ENCODE results near the gene HAAO.

The HAAO gene

GRCh38 chr2:42812899-42813479 is 20.6 kb upstream of the HAAO start:
- Histone ChIP-seq H3K4me3 (ENCODE audit: low read depth, low read length) (no peak overlapping the region), H3K27me3 (ENCODE audit: control insufficient read depth, insufficient read depth, low read length) (no peaks in the 10 kb centered on the region), H3K27ac (ENCODE audit: low read depth, low read length) (no peak overlapping the region), H3K36me3 (ENCODE audit: control insufficient read depth, insufficient read depth, low read length) (no peaks in the 10 kb centered on the region), H3K9ac (ENCODE audit: low read length) (no peak overlapping the region), H3K9me3 (ENCODE audit: control insufficient read depth, insufficient read depth, low read depth, low read length) (peaks cover 10% of the 10 kb centered on the region), H3K4me1 (ENCODE audit: control insufficient read depth, insufficient read depth, low read length) (peaks cover 8% of the 10 kb centered on the region; the same call in 1 of the 2 replicates)

GRCh38 chr2:42810971-42811811 is 18.8 kb upstream of the HAAO start:
- peak overlapping the region; percentile 93 for H3K9ac ChIP-seq (ENCODE audit: low read length)
- peaks cover 10% of the 10 kb centered on the region for H3K9me3 ChIP-seq (ENCODE audit: control insufficient read depth, insufficient read depth, low read depth, low read length)
- H3K36me3 ChIP-seq (ENCODE audit: control insufficient read depth, insufficient read depth, low read length), result no peaks in the 10 kb centered on the region
- peak overlapping the region; percentile 58 for H3K27ac ChIP-seq (ENCODE audit: low read depth, low read length)
- H3K4me1 ChIP-seq (ENCODE audit: control insufficient read depth, insufficient read depth, low read length), result peaks cover 8% of the 10 kb centered on the region; the same call in 1 of the 2 replicates
- H3K4me3 ChIP-seq (ENCODE audit: low read depth, low read length), result peak overlapping the region; percentile 79
- H3K27me3 ChIP-seq (ENCODE audit: control insufficient read depth, insufficient read depth, low read length), result no peaks in the 10 kb centered on the region

- peak overlapping the region; percentile 79 for H3K4me3 ChIP-seq (ENCODE audit: low read depth, low read length)
These were observed 18.0 kb upstream of the HAAO start for GRCh38 chr2:42810121-42810970.

GRCh38 chr2:42809819-42810120 is 17.4 kb upstream of the HAAO start:
- H3K27ac ChIP-seq (ENCODE audit: low read depth, low read length), result no peak overlapping the region
- peaks cover 10% of the 10 kb centered on the region for H3K9me3 ChIP-seq (ENCODE audit: control insufficient read depth, insufficient read depth, low read depth, low read length)
- peak overlapping the region; percentile 57 for H3K9ac ChIP-seq (ENCODE audit: low read length)
- no peaks in the 10 kb centered on the region for H3K36me3 ChIP-seq (ENCODE audit: control insufficient read depth, insufficient read depth, low read length)
- peaks cover 6% of the 10 kb centered on the region; the same call in 1 of the 2 replicates for H3K4me1 ChIP-seq (ENCODE audit: control insufficient read depth, insufficient read depth, low read length)
- H3K27me3 ChIP-seq (ENCODE audit: control insufficient read depth, insufficient read depth, low read length), result no peaks in the 10 kb centered on the region
- H3K4me3 ChIP-seq (ENCODE audit: low read depth, low read length), result peak overlapping the region; percentile 79

More at GRCh38 chr2:42810121-42810970, 18.0 kb upstream of the HAAO start:
- no peaks in the 10 kb centered on the region for H3K36me3 ChIP-seq (ENCODE audit: control insufficient read depth, insufficient read depth, low read length)
- H3K4me1 ChIP-seq (ENCODE audit: control insufficient read depth, insufficient read depth, low read length), result peaks cover 8% of the 10 kb centered on the region; the same call in 1 of the 2 replicates
- no peaks in the 10 kb centered on the region for H3K27me3 ChIP-seq (ENCODE audit: control insufficient read depth, insufficient read depth, low read length)
- H3K9ac ChIP-seq (ENCODE audit: low read length), result peak overlapping the region; percentile 93
- peak overlapping the region; percentile 61 for H3K27ac ChIP-seq (ENCODE audit: low read depth, low read length)
- H3K9me3 ChIP-seq (ENCODE audit: control insufficient read depth, insufficient read depth, low read depth, low read length), result peaks cover 10% of the 10 kb centered on the region

- Histone ChIP-seq H3K9ac (ENCODE audit: low read length) (peak overlapping the region; percentile 57), H3K9me3 (ENCODE audit: control insufficient read depth, insufficient read depth, low read depth, low read length) (peaks cover 6% of the 10 kb centered on the region), H3K27ac (ENCODE audit: low read depth, low read length) (no peak overlapping the region), H3K27me3 (ENCODE audit: control insufficient read depth, insufficient read depth, low read length) (no peaks in the 10 kb centered on the region), H3K4me3 (ENCODE audit: low read depth, low read length) (peak overlapping the region; percentile 79), H3K36me3 (ENCODE audit: control insufficient read depth, insufficient read depth, low read length) (no peaks in the 10 kb centered on the region), H3K4me1 (ENCODE audit: control insufficient read depth, insufficient read depth, low read length) (peaks cover 6% of the 10 kb centered on the region; the same call in 1 of the 2 replicates)
These were observed 16.9 kb upstream of the HAAO start for GRCh38 chr2:42809131-42809818.

- H3K36me3 ChIP-seq (ENCODE audit: control insufficient read depth, insufficient read depth, low read length), result no peaks in the 10 kb centered on the region
- H3K27me3 ChIP-seq (ENCODE audit: control insufficient read depth, insufficient read depth, low read length), result no peaks in the 10 kb centered on the region
- H3K27ac ChIP-seq (ENCODE audit: low read depth, low read length), result no peak overlapping the region
- H3K4me3 ChIP-seq (ENCODE audit: low read depth, low read length), result no peak overlapping the region
- H3K9me3 ChIP-seq (ENCODE audit: control insufficient read depth, insufficient read depth, low read depth, low read length), result no peaks in the 10 kb centered on the region
- peaks cover 6% of the 10 kb centered on the region; the same call in 1 of the 2 replicates for H3K4me1 ChIP-seq (ENCODE audit: control insufficient read depth, insufficient read depth, low read length)
- no peak overlapping the region for H3K9ac ChIP-seq (ENCODE audit: low read length)
These were observed 15.9 kb upstream of the HAAO start for GRCh38 chr2:42808301-42808700.

- Histone ChIP-seq H3K36me3 (ENCODE audit: control insufficient read depth, insufficient read depth, low read length) (no peaks in the 10 kb centered on the region), H3K27ac (ENCODE audit: low read depth, low read length) (no peak overlapping the region), H3K4me1 (ENCODE audit: control insufficient read depth, insufficient read depth, low read length) (peaks cover 6% of the 10 kb centered on the region; the same call in 1 of the 2 replicates), H3K4me3 (ENCODE audit: low read depth, low read length) (no peak overlapping the region), H3K9ac (ENCODE audit: low read length) (no peak overlapping the region), H3K27me3 (ENCODE audit: control insufficient read depth, insufficient read depth, low read length) (no peaks in the 10 kb centered on the region), H3K9me3 (ENCODE audit: control insufficient read depth, insufficient read depth, low read depth, low read length) (no peaks in the 10 kb centered on the region)
These were observed 14.4 kb upstream of the HAAO start for GRCh38 chr2:42806786-42807185.

- Histone ChIP-seq H3K9ac (ENCODE audit: low read length) (no peak overlapping the region), H3K9me3 (ENCODE audit: control insufficient read depth, insufficient read depth, low read depth, low read length) (no peaks in the 10 kb centered on the region), H3K27ac (ENCODE audit: low read depth, low read length) (no peak overlapping the region), H3K27me3 (ENCODE audit: control insufficient read depth, insufficient read depth, low read length) (no peaks in the 10 kb centered on the region), H3K4me3 (ENCODE audit: low read depth, low read length) (no peak overlapping the region), H3K4me1 (ENCODE audit: control insufficient read depth, insufficient read depth, low read length) (peaks cover 6% of the 10 kb centered on the region; the same call in 1 of the 2 replicates), H3K36me3 (ENCODE audit: control insufficient read depth, insufficient read depth, low read length) (no peaks in the 10 kb centered on the region)
These were observed 12.5 kb upstream of the HAAO start for GRCh38 chr2:42804891-42805290.

- H3K9me3 ChIP-seq (ENCODE audit: control insufficient read depth, insufficient read depth, low read depth, low read length), result no peaks in the 10 kb centered on the region
- H3K9ac ChIP-seq (ENCODE audit: low read length), result no peak overlapping the region
- no peak overlapping the region for H3K27ac ChIP-seq (ENCODE audit: low read depth, low read length)
- H3K4me3 ChIP-seq (ENCODE audit: low read depth, low read length), result no peak overlapping the region
- no peaks in the 10 kb centered on the region for H3K27me3 ChIP-seq (ENCODE audit: control insufficient read depth, insufficient read depth, low read length)
- H3K4me1 ChIP-seq (ENCODE audit: control insufficient read depth, insufficient read depth, low read length), result peaks cover 5% of the 10 kb centered on the region; the same call in 1 of the 2 replicates
- no peaks in the 10 kb centered on the region for H3K36me3 ChIP-seq (ENCODE audit: control insufficient read depth, insufficient read depth, low read length)
These were observed 12.0 kb upstream of the HAAO start for GRCh38 chr2:42804338-42804737.

- H3K9ac ChIP-seq (ENCODE audit: low read length), result no peak overlapping the region
- H3K27ac ChIP-seq (ENCODE audit: low read depth, low read length), result no peak overlapping the region
- H3K4me3 ChIP-seq (ENCODE audit: low read depth, low read length), result no peak overlapping the region
- no peaks in the 10 kb centered on the region for H3K36me3 ChIP-seq (ENCODE audit: control insufficient read depth, insufficient read depth, low read length)
- no peaks in the 10 kb centered on the region; the same call in 1 of the 2 replicates for H3K9me3 ChIP-seq (ENCODE audit: control insufficient read depth, insufficient read depth, low read depth, low read length)
- H3K4me1 ChIP-seq (ENCODE audit: control insufficient read depth, insufficient read depth, low read length), result no peaks in the 10 kb centered on the region
- no peaks in the 10 kb centered on the region for H3K27me3 ChIP-seq (ENCODE audit: control insufficient read depth, insufficient read depth, low read length)
These were observed 9.8 kb upstream of the HAAO start for GRCh38 chr2:42802150-42802549.

Data from HUES6 (cell line).